ENCODE measurements around the gene PTPN14.
A peak's percentile ranks its signal among the peaks of the same experiment; 100 is the strongest.

The PTPN14 gene

GRCh38 chr1:214422137-214422671 lies 129.2 kb downstream of the PTPN14 start:
- DNase-seq, result peak; percentile 96

GRCh38 chr1:214420833-214421232 lies 130.6 kb downstream of the PTPN14 start:
- no peak for DNase-seq

DNA sequence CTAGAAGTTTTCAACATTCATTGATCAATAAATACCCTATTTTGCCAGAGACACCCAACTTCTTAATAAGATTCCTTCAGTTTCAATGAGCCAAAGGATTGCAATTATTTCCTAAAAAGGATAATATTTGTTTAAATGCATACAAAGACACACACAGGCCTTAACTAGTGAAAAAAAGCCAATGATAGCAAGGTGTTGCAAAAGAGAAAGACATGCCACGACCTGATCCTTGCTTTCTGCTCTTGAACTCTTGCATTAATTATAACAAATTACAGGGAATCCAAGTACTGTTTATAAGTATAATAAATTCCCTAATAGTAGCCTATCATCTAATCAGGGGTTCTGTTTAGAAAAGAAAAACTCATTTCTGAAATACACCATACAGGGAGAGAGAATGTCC lies 131.1 kb downstream of the PTPN14 start:
- DNase-seq, result no peak

GRCh38 chr1:214419650-214420049 lies 131.8 kb downstream of the PTPN14 start:
- DNase-seq, result no peak

GRCh38 chr1:214418391-214418790 lies 133.0 kb downstream of the PTPN14 start:
- peak; percentile 32 for DNase-seq

DNA sequence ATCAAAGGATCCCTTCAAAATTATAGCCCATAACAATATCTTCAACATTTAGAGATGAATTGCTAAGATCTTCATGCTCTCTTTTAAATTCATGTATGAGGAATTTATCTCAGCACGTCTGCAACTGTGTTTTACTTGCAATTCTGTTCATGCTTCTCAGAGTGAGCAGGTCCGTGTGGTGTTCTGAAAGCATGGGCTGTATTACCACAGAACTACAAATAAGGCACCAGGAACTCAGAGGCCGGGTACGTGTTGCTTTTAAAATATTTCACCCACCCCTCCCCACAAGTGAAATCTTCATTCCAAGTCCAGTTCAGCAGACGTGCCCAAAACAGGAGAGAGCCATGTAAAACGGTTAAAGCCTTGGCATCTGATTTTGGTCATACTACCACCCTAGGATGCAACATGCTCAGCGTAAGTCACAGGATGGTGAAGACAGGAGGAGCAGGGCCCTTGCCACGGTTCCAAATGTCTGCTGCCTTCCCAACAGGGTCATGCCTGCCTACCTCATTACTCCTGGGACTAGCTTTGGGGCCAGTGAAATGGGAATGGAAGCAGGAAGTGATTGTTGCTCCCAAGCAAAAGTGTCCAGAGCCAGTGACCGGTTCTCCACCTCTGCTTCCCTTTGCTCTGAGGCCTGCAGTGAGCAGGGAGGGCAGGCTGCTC lies 133.7 kb downstream of the PTPN14 start:
- DNase-seq, result no peak

GRCh38 chr1:214416858-214417257 lies 134.5 kb downstream of the PTPN14 start:
- no peak for DNase-seq

DNA sequence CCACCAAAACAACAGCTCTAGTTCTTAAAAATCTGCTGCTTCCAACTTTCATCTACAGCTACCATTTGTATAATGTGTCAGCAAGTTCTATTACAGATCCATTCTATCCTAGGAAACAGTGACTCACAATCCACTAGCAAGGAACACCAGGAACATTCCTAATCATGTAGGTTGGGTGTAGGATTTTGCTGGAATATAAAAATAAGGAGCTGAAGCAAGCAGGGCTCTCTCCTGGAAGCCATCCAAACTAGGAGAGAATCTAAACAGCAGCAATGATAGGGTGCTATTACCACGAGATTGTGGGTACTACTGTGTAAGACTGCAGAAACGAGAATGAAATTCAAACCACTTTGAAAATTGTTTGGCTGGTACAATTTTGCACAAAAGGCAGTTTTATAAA lies 135.0 kb downstream of the PTPN14 start:
- DNase-seq, result peak; percentile 86

DNA sequence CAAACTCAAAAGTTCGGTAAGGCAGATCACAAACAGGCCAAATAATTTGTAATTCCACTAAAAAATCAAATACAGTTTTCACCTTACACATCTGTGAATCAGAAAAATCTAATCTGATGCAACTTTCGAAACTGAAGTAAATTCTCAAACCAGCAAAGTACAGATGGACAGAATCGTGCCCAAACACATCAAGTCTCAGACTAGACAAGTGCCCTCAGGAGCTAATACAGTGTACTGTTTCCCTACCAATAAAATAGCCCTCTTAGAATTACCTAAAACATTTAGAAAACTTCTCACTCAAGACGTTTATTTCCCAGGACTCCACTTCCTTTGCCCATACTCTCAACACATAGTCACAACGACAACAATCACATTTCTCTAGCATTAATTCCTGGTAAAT lies 136.3 kb downstream of the PTPN14 start:
- no peak for DNase-seq

- no peak for DNase-seq
Observed at GRCh38 chr1:214414691-214415090, 136.7 kb downstream of the PTPN14 start.

DNA sequence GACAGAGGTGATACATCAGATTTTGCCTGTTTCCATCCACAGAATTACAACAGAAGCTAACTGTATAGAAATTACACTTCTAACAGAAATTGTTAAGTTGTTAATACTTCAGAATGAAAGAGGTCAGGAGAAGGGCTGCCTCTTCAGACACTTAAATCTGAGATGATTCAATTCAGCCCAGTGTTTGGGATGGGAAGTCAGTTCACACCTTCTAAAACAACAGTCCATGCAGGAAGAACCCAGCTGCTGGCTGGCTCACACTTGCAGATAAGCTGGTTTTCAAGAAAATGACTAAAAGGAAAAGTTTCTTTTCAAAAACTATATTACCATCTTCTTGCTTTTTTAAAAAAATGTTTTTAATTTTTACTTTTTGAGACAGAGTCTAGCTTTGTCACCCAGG lies 138.1 kb downstream of the PTPN14 start:
- no peak for DNase-seq

DNA sequence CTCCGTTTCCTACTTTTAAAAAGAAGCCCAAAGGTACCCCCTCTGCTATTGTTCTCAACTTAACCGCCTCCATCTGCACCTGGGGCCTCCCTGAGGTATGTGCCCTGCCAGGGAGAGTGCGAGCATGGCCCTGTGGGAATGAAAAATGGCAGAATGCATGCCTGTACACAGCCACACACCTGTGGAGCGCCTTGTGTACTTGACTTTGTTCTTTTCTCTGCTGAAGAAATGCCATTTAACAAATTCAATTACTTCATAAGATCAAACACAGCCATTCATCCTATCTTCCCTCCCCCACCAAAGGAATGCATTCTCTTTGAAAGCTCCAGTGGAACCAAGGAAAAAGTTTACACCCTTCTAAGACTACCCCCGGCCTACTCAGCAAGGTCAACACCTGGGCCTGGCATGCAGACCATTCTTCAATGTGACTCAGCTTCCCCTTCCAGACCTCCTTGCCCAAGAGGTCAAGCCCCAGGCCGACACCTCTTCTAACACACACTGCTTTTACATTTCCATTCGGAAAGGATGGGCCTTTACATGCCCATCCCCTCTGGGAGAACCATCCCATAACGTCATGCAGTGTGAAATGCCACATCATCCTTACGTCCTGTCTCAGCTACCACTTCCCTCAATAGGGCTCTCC lies 146.7 kb downstream of the PTPN14 start:
- peak; percentile 47 for DNase-seq

GRCh38 chr1:214404154-214404553 lies 147.2 kb downstream of the PTPN14 start:
- peak; percentile 88 for DNase-seq

GRCh38 chr1:214403431-214403830 lies 148.0 kb downstream of the PTPN14 start:
- DNase-seq, result no peak

DNA sequence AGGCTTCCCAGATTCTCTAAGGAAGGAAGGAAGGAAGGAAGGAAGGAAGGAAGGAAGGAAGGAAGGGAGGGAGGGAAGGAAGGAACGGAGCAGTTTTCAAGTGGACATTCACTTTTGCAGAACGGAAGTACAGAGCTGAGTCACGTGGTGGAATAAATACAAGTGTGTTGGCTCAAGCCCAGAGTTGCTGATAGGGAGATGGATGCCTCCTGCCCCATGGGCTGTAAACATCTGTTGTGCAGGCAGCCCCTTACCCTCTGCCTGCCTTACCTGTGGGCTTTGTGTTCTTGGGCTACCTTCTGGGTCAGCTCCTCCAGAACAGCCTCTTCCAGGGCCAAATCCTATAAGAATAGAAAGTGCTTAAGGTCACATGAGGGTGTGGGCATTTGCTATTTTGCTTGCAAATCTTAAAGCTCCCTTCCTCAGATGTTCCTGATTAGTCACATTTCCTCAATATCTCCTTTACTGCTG lies 148.8 kb downstream of the PTPN14 start:
- DNase-seq, result peak; percentile 50

DNA sequence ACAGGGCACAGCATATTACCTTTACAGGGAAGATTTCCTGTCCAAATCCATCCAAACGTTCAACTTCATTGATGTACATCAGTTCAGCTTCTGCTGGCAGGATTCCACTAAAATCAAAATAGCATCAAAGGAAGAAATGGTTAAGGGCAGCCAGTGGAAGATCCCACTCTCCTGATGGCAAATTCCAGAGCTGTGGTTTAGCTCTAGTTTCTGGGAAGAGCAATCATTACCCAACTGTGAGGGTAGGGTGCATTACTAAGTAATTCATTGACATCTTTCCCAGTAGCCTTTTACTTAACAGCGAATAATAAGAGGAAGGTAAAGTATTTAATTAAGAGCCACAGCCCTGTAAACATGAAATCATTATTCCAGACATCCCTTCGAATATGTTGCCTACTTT lies 149.7 kb downstream of the PTPN14 start:
- peak; percentile 64 for DNase-seq

DNA sequence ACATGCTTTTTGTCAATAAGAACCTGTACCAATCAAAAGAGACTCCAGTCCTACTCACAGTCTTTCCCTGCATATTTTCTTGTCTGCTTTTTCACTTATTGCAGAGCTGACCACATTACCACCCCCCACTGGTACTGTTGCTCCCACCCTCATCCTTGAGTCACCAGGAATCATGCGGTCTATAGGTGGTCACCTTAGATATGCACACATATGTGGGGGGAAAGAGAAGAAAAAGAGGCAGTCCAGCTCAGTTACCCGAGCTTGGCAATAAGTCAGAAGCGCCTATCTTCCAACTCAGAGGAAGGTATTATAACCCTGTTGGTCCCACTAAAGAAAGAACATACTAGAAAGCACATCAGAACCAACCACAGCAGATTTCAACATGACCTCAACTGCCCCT lies 151.3 kb downstream of the PTPN14 start:
- DNase-seq, result peak; percentile 83

- no peak for DNase-seq
Observed at GRCh38 chr1:214398490-214398889, 152.9 kb downstream of the PTPN14 start.

DNA sequence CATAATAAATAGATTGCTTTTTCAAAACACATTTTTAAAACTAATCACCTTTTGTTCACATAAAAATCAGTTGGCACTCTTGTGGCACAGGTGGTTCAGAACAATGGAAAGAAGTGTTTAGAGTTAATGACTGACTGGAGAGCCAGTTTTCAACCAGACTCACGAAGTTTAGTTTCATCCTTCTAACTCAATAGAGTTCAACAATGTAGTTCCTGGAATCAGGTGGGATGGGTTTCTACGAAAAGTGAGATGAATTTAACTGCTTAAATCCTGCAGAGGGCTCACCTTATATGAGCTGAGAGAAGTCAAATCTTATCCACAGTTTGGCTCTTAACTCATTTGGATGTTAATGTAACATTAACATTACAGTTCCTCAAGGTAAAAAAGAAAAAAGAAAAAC lies 153.9 kb downstream of the PTPN14 start:
- DNase-seq, result no peak

DNA sequence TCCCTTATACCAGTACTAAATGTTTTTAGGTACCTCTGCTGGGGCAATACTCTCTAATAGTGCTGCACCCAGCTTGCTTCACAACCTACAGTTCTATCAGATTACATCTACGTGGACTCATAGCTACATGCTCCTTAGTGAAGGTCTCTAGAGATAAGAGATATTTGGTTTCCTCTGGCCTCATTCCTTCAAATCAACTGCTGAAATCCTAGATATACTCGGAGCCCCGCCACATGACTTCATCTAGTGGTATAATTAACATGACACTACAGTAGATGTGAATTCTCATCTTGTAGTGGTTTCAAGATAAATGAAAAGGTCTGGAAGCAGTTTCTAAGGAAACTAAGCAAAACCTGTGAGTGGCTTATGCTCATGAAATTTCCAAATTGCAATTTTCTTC lies 155.1 kb downstream of the PTPN14 start:
- peak; percentile 56 for DNase-seq

GRCh38 chr1:214394569-214394968 lies 156.8 kb downstream of the PTPN14 start:
- peak; percentile 84 for DNase-seq

- no peak for DNase-seq
Observed at GRCh38 chr1:214393086-214393485, 158.3 kb downstream of the PTPN14 start.

- DNase-seq, result peak; percentile 29
Observed at GRCh38 chr1:214391873-214392645, 159.3 kb downstream of the PTPN14 start.

DNA sequence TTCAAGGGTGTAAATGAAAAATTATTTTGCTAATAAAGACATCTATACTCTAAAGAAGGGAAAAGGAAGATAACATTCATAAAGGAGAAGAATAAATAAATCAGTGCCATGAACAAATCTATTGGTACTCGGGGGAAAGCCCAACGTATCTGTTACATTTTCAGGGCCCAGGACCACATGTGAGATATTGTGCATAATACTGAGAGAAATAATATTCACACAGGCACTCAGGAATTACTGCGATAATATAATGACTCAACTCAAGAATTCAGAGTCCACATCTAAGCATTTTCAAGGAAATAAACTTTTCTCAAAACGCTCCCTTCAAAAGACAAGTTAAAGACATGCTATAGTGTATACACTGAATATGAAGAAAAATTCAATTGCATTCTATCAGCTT lies 161.7 kb downstream of the PTPN14 start:
- no peak for DNase-seq

All from fibroblast of skin of right biceps (primary cell).